Effector CD8-positive, alpha-beta T cell (primary cell): ENCODE measurements around the gene ZSCAN21.
A peak's percentile ranks its signal among the peaks of the same experiment; 100 is the strongest.
"Not testable (repeated sequence)": the region's sequence is repeated elsewhere in the genome, so short reads cannot be mapped to it uniquely, and the experiment has no call there.

Experiments used
- DNase-seq: peaks from one replicate; lab custom pipeline; 2025; lab: John Stamatoyannopoulos, UW
- total RNA-seq, 4 experiments: gene quantifications; one replicate each; lab custom pipeline; 2026; lab: John Stamatoyannopoulos, UW

Gene ZSCAN21
- total RNA-seq = 12.3 to 23.4 (median 15.0) reads per million in 4 experiments

DNA sequence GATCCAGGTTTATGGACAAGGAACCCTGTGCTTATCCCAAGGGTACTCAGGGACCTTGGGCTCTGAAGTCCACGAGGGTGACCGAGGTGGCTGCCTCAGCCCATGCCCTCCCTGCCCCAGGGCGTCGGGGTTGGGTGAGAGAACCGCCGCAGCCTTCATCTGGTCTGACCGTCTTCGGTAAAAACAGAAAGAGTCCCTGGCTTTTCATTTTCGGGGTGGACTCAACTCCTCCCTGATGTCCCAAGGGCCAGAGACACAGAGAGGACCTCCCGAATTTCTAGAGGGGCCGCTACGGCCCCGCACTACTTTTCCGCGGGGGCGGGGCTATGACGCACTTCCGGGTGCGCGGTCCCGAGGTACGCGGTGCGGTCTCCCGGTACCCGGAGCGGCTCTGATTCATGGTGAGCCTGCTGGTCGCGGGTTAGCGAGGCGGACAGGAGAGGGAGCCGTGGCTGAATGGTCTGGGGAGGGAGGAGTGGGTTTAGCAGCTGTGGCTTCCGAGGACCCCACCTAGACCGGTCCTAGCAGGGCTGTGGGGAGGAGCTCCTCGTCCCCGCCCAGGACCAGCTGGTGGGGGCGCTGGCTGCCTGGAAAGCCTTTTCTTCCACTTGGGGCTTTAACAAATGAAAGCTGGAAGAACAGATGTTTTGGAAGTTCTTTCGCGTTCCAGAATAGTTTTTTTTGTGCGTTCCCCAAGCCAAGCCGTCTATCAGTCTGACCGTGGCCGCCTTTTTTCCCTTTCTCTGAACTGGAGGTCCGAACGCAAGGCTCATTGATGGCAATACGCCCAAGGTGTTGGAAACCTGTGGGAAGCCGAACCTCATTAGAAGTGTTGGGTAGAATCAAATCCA is at the start of gene ZSCAN21:
Gene ZSCAN21, plus strand, starts transcription at position 334 of the 851 bp plus-strand sequence. CDS start 7,233 bp downstream, outside the sequence.
- DNase-seq = peak; percentile 66

DNA sequence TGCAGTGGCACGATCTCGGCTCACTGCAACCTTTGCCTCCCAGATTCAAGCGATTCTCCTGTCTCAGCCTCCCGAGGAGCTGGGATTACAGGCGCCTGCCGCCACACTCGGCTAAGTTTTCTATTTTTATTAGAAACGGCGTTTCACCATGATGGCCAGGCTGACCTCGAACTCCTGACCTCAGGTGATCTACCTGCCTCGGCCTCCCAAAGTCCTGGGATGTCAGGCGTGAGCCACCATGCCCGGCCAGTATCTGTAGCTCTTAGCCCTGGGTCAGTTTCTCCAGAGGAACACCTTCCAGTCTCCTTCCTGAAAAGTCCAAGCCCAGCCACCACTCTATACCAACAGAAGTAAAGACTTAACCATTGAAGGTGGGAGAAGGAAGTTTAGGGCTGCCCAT is 49.3 kb upstream of the ZSCAN21 start:
- DNase-seq = no peak

DNA sequence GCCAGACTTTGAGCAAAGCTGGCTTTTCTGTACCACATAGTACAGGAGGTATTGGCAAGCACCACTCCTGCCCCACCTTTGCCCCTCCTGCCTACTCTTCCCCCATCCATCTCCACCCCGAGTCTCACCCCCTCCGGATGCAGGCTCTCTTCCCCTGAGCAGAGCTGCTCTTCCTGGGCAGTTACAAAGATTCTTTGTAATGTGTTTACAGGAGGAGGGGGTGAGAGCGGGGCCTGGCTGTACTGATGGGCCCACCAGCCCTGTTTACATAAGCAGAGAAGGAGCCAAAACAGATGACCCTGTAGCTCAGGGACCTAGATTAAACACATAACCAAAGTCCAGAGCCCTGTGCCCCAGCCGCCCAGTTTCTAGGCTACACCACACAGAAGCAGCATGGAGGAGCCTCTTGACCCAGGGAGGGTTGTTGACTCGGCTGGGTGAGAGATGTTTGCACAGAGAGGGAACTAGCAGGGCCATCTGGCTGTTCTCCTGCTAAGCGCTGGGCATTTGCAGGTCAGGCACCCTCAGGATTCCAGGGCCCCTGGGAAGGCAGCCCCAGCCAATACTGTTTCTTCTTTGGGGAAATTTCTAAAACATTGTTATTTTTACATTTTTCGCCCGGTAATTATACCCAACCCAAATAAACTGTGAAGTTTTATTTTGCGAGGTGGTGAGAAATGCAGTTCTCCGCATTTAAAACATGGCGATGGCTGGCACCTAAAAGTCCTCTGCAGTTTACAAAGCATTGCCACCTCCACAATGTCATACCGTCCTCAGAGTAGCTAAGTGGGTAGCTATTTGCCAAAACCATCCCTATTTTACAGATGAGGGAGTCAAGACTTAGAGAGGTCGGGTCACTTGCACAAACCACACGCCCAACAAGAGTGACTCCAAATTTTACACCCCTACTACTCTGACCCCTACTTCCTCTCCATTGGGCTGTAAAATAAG is 45.6 kb upstream of the ZSCAN21 start:
- DNase-seq = no peak

DNA sequence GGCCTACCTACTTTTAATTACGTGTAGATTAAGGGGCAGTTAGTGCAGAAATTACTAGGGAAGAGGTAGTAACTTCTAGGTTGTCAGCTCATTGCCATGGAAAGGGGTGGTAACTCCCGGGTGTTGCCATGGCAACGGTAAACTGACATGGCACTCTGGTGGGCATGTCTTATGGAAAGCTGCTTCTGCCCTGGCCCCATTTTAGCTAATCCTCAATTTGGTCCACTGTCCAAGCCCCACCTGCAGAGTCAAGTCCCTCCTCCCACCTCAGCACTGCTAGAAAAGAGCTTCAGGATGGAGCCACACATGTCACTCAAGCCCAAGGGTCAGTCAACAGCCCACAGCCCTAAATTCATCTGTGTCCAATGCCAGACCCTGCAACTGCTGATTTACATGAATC is 41.7 kb upstream of the ZSCAN21 start:
- no peak for DNase-seq

DNA sequence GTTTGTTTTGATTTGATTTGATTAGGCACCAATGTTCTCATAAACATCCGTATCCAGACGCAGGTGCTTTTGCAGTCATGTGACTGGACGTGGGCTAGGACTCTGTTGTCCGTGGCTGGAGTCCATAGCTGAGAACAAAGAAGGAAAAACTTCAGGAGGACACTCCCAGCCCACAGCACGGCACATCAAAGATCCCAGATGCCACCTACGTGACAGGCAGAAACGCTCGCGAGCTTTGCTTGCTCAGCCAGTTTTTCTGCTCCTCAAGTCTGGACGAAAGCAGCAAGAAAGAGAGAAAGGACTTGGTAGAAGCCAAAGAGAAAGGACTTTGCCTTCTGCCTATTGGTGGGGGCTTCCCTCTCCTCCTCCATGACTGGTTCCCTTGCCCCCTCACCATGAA is 41.0 kb upstream of the ZSCAN21 start:
- DNase-seq = no peak

DNA sequence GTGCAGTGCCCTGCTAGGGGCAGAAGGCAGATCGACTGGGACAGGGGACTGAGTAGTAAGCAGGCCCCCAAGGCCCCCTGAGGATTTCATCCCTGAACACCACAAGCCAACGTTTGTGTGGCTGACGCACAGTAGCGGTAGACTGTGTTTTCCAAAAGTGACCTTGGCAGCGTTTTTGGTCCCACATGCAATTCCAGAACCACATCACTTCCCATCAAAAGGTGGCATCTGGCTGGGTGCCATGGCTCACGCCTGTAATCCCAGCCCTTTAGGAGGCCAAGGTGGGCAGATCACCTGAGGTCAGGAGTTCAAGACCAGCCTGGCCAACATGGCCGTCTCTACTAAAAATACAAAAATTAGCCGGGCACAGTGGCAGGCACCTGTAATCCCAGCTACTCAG is 39.6 kb upstream of the ZSCAN21 start:
- not testable (repeated sequence) for DNase-seq

DNA sequence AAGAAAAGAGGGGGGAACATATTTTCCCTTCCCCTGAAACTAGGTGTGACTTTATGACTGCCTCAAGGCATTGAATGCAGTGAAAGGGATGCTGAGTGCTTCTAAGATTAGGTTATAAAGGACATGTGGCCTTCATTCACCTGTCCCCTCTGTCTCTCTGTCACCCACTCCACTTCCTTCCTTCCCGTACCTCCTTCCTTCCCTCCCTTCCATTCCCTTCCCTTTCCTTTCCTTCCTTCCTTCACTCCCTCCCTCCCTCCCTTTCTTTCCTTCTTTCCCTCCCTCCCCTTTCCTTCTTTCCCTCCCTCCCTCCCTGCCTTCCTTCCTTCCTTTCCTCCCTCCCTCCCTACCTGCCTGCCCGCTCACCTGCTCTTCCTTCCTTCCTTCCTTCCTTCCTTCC is 38.7 kb upstream of the ZSCAN21 start:
- no peak for DNase-seq

DNA sequence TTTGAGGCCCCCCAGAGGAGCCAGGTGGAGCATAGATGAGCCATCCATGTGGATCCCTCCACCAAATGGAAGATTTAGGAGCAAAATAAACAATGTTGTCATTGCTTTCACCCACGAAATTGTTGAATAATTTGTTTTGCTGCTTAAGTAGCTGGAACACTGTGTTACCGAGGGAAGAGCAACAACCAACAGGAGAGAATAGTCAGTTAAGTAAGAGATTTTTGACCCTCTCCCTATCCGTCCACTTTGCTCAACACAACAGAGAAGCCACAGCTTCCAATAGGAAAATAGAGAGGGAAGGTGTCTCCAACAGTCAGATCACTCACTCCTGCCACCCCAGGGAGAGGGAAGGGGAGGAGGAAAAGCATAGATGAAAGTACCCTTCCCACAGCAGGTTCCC is 38.1 kb upstream of the ZSCAN21 start:
- no peak for DNase-seq

DNA sequence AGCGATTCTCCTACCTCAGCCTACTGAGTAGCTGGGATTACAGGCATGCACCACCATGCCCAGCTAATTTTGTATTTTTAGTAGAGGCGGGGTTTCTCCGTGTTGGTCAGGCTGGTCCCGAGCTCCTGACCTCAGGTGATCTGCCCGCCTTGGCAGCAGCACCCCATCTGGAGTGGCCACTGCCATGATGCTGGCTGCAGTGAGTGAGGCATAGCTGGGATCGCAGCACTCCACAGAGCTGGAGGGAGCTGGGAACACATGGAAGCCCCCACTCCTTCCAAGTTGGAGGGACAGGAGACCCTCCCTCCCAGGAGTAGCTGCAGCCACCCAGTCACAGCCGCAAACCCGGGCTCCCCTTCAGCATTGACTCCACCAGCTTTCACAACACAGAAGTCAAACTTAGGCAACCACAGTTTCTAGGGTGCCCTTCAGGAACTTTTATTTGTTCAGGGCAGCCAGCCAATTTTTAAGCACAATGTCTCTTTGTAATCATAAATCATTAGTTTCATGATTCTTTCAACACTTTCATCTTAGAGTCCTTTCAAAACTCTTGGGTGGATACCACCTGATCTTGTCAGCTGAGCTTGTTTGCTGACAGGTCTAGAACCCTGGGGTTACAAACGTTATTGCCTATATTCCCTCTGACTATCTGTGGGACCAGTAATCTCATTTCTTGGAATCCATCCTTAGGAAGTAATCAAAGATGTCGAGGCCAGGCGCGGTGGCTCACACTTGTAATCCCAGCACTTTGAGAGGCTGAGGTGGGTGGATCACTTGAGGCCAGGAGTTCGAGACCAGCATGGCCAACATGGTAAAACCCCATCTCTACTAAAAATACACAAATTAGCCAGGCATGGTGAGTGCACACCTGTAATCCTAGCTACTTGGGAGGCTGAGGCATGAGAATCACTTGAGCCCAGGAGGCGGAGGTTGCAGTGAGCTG is 36.9 kb upstream of the ZSCAN21 start:
- not testable (repeated sequence) for DNase-seq

DNA sequence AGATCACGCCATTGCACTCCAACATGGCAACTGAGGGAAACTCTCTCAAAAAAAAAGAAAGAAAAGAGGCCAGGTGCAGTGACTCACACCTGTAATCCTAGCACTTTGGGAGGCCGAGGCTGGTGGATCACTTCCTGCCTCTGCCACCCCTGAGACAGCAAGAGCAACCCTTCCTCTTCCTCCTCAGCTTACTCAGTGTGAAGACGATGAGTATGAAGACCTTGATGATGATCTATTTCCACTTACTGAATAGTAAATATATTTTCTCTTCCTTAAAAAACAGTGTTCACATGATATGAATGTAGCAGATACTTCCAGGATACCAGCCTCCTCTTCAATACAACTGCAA is 36.3 kb upstream of the ZSCAN21 start:
- no peak for DNase-seq

DNA sequence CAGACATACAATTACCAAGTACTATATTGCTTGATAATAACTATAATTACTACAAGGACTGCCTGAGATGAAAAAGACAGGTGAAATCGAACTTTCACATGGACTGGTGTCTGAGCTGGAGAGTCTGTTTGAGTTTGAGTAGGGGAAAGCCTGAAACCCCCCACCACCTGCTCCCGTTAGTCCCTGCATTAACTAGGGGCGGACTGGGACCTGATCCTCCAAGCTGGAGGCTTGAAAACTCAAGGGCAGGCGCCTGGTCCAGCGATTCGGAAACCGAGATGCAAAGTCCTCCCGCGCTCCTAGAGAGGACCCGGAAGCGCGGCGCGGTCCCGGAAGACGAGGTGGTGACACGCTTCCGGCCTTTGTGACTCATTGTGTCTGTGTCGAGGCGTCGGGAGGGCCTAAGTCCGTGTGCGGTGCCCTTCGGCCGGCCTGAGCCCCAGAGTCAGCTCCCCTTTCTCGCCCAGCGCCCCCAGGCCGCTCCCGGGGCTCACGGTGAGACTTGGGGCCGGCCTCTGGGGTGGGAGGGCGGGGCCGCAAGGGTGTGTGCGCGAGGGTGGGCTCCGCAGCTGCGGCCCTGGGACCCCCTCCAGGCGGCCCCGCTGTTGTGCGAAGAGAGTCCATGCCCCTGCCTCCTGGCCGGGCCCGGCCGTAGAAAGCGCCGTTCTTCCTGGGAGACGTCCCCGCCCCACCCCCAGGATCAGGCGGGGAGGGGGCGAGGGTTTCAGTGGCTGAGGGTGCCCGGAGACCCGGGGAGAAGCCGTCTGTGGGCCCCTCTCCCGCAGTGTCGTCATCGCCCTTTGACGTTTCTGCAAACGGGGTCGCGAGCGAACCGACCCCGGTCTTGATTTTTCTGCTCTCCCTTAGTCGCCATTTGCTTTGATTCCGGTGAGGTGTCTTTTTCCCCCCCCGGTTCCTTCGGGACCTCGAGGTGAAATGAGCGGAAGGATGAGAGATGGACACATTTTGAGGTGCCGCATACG is 34.1 kb upstream of the ZSCAN21 start, which contains the start of gene ZKSCAN1:
Gene ZKSCAN1, plus strand, starts transcription at position 365 of the 983 bp plus-strand sequence. CDS start 7,911 bp downstream, outside the sequence.
- peak; percentile 76 for DNase-seq

DNA sequence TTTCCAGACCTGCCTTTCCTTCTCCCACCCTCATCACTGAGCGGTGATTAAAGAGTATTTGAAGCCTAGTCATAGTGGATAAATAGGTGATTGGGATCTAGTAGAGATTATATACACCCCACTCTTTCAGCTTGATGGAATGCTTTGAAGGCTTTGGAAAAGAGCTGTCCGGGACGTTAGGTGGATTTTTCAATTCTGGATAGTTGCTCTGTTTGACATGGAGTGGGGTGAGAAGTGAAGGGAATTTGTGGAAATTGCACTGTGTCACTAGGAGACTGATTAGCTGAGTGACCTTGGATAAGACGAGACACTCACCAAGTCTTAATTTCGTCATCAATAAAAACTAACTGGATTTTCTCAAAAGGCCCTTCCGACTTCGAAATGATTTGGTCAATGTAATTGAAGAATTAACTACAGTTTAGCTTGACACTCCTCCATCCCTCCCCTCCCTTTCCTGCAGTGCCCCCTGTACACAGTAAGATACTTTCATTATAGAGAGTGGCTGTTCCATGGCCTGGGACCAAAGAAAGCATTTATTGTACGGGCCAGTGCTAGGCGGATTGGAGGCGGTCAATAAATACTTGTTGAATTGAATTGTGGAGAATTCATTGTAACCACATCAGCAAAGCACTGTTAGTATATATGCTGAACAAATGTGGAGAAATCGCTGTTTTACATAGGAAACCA is 33.2 kb upstream of the ZSCAN21 start:
- no peak for DNase-seq

DNA sequence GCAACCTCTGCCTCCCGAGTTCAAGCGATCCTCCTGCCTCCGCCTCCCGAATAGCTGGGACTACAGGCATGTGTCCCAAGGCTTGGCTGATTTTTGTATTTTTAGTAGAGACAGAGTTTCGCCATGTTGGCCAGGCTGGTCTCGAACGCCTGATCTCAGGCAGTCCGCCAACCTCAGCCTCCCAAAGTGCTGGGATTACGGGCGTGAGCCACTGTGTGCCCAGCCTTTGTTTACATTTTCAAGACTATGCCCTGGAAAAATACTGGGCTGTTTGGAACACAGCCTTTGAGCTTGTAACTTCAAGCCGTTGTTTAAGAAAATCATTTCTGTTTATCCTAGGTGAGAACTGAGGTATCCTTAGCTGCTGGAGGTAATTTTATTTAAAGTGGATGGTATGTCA is 32.3 kb upstream of the ZSCAN21 start:
- DNase-seq = no peak

DNA sequence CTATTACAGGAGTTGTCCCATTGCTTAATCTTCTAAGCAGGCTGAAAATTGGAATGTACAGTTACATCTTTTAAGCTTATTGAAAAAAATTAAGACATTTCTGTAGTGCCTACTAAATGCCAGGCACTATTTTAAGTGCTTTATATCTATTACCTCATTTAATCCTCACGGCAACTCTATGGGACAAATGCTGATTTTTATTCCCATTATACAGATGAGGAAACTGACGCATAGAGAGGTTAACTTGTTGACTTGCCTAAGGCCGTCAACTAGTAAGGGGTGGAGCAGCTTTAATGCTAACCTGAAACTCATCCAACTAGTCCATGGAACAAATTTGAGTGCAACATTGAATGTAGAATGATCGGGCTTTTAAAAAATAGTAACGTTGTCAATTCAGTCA is 31.7 kb upstream of the ZSCAN21 start:
- no peak for DNase-seq

DNA sequence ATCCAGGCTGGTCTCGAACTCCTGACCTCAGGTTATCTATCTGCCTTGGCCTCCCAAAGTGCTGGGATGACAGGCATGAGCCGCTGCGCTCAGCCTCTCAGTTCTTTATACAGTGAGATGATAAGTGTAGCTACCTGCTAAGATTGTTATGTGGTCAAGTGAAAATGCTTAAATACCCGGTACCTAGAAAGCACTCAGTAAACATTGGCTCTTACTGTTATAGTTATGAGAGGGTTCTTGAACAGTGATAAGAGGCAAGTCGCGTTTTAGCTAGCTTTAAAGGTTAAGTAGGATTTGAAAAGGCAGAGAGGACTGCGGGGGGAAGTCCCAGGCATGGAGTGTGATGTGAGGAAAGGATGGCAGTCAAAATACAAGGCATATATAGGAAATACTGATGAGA is 29.7 kb upstream of the ZSCAN21 start:
- DNase-seq = no peak

DNA sequence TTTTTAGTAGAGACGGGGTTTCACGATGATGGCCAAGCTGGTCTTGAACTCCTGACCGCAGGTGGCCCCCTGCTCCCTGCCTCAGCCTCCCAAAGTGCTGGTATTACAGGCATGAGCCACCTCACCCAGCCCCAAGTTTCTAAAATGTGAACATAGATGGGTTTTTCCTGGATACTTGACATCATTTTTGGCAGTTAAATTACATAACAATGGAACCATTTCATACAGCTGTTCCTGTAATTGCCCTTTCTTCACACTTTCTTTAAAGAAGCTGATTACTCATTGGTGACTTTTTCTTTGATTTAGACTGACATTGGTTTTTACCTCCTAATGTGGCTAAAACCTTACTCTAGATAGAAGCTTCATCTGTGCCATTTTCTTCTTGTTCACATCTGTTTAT is 28.3 kb upstream of the ZSCAN21 start:
- no peak for DNase-seq

DNA sequence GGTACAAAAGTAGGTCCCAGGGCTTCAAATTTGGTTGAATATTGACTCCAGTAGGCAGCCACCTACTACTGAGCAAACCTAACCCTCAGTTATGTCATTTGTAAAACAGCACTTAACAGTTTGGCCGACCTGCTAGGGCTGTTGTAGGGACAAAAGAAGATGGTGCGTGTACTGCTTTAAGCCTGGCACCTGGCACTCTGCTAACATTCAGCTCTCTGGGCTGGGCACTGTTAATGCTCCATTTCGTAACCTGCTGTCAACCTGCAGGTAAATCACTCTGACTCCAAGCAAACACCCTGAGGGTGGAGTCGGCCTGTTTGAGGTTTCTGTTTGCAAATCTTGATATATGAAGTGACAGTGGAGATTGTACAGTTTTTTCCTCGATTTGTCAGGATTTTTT is 27.0 kb upstream of the ZSCAN21 start:
- no peak for DNase-seq

DNA sequence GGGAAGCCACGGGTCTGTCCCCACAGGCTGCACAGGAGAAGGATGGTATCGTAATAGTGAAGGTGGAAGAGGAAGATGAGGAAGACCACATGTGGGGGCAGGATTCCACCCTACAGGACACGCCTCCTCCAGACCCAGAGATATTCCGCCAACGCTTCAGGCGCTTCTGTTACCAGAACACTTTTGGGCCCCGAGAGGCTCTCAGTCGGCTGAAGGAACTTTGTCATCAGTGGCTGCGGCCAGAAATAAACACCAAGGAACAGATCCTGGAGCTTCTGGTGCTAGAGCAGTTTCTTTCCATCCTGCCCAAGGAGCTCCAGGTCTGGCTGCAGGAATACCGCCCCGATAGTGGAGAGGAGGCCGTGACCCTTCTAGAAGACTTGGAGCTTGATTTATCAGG is 26.0 kb upstream of the ZSCAN21 start:
- no peak for DNase-seq

DNA sequence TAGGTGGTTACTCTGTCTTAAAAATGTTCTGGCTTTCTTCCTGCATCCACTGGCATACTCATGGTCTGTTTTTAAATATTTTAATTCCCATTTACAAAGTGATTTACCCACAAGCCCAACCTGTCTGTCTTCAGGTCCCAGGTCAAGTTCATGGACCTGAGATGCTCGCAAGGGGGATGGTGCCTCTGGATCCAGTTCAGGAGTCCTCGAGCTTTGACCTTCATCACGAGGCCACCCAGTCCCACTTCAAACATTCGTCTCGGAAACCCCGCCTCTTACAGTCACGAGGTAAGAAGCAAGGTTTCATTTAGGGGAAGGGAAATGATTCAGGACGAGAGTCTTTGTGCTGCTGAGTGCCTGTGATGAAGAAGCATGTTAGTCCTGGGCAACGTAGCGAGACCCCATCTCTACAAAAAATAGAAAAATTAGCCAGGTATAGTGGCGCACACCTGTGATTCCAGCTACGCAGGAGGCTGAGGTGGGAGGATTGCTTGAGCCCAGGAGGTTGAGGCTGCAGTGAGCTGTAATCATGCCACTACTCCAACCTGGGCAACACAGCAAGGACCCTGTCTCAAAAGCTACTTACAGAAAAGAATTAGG is 25.5 kb upstream of the ZSCAN21 start:
- DNase-seq = no peak
